KMS-11 (cell line): ENCODE results near the gene CPNE5.

Experiments used
- H2AFZ ChIP-seq: fragments of 200-600 bp; sonication (generic); 2 replicates; pipeline ENCODE4 v1.6.1; 2016; ENCODE audit warnings: antibody characterized with exemption, mixed run types, low read depth
- H3K27ac ChIP-seq: fragments of 200-600 bp; sonication (generic); 2 replicates; pipeline ENCODE4 v1.6.1; 2016; ENCODE audit warnings: mild to moderate bottlenecking, mixed run types
- H3K27me3 ChIP-seq: fragments of 200-600 bp; sonication (generic); 2 replicates; pipeline ENCODE4 v1.6.1; 2017; ENCODE audit warnings: mild to moderate bottlenecking, low read depth, mixed run types, moderate library complexity; ENCODE audit not compliant: insufficient read depth
- H3K36me3 ChIP-seq: fragments of 200-600 bp; sonication (generic); 2 replicates; pipeline ENCODE4 v1.6.1; 2017; ENCODE audit warnings: mild to moderate bottlenecking, mixed run types; ENCODE audit not compliant: insufficient read depth
- H3K4me1 ChIP-seq: fragments of 200-600 bp; sonication (generic); 2 replicates; pipeline ENCODE4 v1.6.1; 2016; ENCODE audit warnings: mild to moderate bottlenecking, low read depth, mixed run types; ENCODE audit not compliant: poor library complexity, severe bottlenecking
- H3K4me2 ChIP-seq: fragments of 200-600 bp; sonication (generic); 2 replicates; pipeline ENCODE4 v1.7.0; 2016; ENCODE audit warnings: mild to moderate bottlenecking, mixed run types
- H3K4me3 ChIP-seq: fragments of 200-600 bp; sonication (generic); IDR thresholded peaks from 2 replicates; pipeline ENCODE4 v1.6.1; 2017; ENCODE audit warnings: low read depth, low read length, mixed read lengths; ENCODE audit not compliant: insufficient read depth
- H3K79me2 ChIP-seq: fragments of 200-600 bp; sonication (generic); 2 replicates; pipeline ENCODE4 v1.6.1; 2016; ENCODE audit warnings: low read depth, mixed run types; ENCODE audit not compliant: insufficient read depth
- H3K9ac ChIP-seq: fragments of 200-600 bp; sonication (generic); 2 replicates; pipeline ENCODE4 v1.6.1; 2016; ENCODE audit warnings: mild to moderate bottlenecking, mixed run types
- H4K20me1 ChIP-seq: fragments of 200-600 bp; sonication (generic); 2 replicates; pipeline ENCODE4 v1.6.1; 2016; ENCODE audit warnings: mild to moderate bottlenecking, mixed run types; ENCODE audit not compliant: insufficient read depth
- TF ChIP-seq, protein P1 (sequence below): fragments of 200-600 bp; sonication (generic); conservative IDR thresholded peaks from 2 replicates; pipeline ENCODE4 v1.6.1; 2017; ENCODE audit warnings: low read depth, mild to moderate bottlenecking, antibody characterized with exemption, low read length, moderate library complexity, mixed read lengths

CPNE5 gene

DNA sequence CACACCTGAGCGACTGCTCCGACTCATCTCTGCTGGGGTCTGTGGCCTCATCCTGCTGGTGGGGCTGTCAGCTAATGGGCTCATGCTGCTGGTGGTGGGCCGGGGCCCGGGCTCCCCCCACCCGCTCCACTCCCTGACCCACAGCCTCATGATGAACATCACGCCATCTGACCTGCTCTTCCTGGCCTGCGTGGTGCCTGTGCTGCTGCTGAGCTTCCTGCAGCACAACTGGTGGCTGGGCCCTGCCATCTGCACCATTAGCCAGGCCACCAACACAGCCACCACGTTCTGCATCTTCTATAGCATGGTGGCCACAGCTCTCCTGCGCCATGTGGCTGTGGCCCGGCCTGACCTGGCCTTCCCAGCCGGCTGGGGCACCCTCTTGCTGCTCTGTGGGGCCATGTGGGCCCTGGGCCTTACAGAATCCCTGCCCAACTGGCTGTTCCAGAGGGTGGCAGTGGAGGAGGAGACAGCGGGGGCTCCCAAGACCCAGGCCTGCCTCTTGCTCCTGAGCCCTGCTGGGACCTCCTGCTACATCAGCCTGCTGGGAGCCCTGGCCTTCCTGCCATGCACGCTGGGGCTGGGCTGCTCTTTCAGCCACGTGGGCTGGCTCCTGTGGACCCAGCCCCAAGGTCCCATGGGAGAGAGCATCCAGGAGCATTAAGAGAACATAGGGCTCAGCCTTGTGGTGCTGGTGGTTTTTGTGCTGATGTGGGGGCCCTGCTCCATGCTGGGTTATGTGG lies 102.0 kb downstream of the CPNE5 start:
- H3K79me2 ChIP-seq = no peaks in the 10 kb centered on the region
- H3K27me3 ChIP-seq = no peaks in the 10 kb centered on the region

DNA sequence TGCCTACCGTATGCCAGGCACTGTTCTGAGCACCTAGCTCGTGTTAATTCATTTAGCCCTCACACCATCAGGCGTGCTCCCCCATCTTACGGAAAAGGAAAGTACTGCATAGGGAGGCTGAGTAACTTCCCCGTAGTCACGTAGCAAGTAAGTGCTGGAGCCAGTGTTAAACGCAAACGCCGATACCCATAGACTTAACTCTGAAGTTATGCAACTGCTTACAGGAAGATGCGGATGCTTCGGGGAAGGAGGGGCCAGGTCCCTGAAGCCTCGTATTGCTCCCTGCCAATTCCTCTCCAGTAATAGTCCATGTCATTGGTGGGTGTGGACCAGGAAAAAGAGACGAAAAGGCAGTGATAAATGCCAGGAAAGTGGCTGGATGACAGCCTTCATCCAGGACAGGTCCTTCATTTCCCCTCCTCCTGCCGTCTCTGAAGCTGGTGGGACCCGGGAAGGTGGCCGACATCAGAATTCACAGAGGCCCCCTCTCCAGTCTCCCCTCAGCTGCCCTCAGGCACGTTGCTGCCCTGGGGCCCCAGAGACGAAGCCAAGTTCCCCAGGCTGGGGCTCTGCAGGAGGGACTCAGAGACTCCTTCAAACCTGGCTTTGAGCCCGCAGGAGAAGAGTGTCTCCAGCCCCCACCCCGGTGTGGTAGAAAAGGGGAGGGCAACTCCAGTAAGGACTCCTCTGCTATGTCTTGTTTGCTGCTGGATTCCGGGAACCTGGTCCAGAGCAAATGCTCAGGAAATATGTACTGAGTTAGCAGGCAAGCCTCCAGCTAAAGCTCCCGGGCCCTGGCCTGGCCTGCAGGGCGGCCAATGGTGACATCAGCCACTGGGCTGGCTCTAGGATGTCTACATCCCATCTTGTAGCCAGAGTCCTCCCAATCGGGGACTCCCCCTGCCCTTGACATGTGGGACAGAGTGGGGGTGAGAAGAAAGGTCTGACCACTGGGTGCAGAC lies 103.9 kb downstream of the CPNE5 start:
- no peaks in the 10 kb centered on the region for H3K79me2 ChIP-seq
- H3K36me3 ChIP-seq = no peaks in the 10 kb centered on the region
- TF ChIP-seq, protein P1, sequence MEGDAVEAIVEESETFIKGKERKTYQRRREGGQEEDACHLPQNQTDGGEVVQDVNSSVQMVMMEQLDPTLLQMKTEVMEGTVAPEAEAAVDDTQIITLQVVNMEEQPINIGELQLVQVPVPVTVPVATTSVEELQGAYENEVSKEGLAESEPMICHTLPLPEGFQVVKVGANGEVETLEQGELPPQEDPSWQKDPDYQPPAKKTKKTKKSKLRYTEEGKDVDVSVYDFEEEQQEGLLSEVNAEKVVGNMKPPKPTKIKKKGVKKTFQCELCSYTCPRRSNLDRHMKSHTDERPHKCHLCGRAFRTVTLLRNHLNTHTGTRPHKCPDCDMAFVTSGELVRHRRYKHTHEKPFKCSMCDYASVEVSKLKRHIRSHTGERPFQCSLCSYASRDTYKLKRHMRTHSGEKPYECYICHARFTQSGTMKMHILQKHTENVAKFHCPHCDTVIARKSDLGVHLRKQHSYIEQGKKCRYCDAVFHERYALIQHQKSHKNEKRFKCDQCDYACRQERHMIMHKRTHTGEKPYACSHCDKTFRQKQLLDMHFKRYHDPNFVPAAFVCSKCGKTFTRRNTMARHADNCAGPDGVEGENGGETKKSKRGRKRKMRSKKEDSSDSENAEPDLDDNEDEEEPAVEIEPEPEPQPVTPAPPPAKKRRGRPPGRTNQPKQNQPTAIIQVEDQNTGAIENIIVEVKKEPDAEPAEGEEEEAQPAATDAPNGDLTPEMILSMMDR = no peak
- H3K4me2 ChIP-seq = no peak overlapping the region
- no peak overlapping the region for H3K9ac ChIP-seq
- H3K27me3 ChIP-seq = no peaks in the 10 kb centered on the region
- no peak overlapping the region for H3K27ac ChIP-seq
- H4K20me1 ChIP-seq = no peaks in the 10 kb centered on the region
- no peak overlapping the region for H2AFZ ChIP-seq
- no peak overlapping the region for H3K4me3 ChIP-seq
- H3K4me1 ChIP-seq = no peaks in the 10 kb centered on the region

More for the DNA sequence above, 102.0 kb downstream of the CPNE5 start:
- Histone ChIP-seq H3K36me3 (no peaks in the 10 kb centered on the region), H3K27ac (no peak overlapping the region), H2AFZ (no peak overlapping the region), H3K4me2 (no peak overlapping the region), H3K4me3 (no peak overlapping the region), H3K9ac (no peak overlapping the region), H4K20me1 (no peaks in the 10 kb centered on the region), H3K4me1 (no peaks in the 10 kb centered on the region)
- TF ChIP-seq, protein P1 = no peak

DNA sequence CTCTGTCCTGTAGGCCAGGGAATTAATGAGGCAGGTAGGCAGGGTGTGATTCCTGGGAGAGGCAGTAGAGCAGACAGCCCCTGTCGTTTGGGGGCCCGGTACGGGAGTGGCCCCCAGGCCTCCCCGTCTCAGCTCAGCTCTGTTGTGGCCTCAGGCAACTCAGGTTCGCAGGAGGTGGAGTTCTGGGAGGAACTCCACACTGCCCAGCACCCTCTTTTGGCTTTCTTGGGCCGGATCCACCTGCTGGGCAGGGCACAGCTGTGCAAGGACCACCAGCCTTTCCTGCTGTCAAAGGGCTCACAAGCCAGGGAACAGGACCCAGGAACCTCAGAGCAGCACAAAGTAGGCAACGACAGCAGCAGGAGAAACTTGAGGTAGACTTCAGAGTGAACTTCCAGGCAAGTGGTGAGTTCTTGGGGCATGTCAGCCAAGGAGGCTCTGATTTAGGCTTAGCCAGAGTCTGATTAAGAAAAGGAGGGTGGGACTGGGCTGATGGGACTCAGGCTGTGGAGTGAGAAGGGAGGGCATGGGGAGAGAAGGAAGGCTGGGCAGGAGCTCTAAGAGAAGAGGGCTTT lies 104.7 kb downstream of the CPNE5 start:
- H3K27ac ChIP-seq = no peak overlapping the region
- no peak overlapping the region for H3K9ac ChIP-seq
- TF ChIP-seq, protein P1 = no peak
- no peaks in the 10 kb centered on the region for H3K36me3 ChIP-seq
- no peaks in the 10 kb centered on the region for H3K4me1 ChIP-seq
- no peaks in the 10 kb centered on the region for H4K20me1 ChIP-seq
- H3K27me3 ChIP-seq = no peaks in the 10 kb centered on the region
- no peak overlapping the region for H3K4me3 ChIP-seq
- no peak overlapping the region for H3K4me2 ChIP-seq
- no peak overlapping the region for H2AFZ ChIP-seq
- H3K79me2 ChIP-seq = no peaks in the 10 kb centered on the region

DNA sequence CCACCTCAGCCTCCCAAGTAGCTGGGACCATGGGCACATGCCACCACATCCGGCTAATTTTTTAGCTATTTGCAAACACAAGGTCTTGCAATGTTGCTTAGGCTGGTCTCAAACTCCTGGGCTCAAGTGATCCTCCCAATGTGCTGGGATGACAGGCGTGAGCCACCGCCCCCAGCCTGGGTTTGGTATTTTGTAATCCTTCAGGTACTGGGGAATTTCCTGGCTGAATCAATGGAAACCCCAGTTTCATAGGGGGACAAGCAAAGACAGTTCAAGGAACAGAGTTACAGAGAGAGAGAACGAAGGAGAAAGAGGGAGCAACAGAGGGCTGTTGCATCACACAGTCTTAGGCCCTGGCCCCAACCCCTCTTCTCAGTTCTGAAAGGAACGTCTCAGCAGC lies 105.9 kb downstream of the CPNE5 start:
- Histone ChIP-seq H4K20me1 (no peaks in the 10 kb centered on the region), H3K4me3 (no peak overlapping the region), H3K4me2 (no peak overlapping the region), H3K4me1 (no peaks in the 10 kb centered on the region), H3K79me2 (no peaks in the 10 kb centered on the region), H3K36me3 (no peaks in the 10 kb centered on the region), H3K9ac (no peak overlapping the region), H2AFZ (no peak overlapping the region), H3K27me3 (no peaks in the 10 kb centered on the region), H3K27ac (no peak overlapping the region)
- TF ChIP-seq, protein P1 = no peak
